OCI-LY3 (cell line): Measurements from ENCODE around the gene PIGL.
"Not testable (repeated sequence)": the region's sequence is repeated elsewhere in the genome, so short reads cannot be mapped to it uniquely, and the experiment has no call there.

ENCODE experiments used
- H2AFZ ChIP-seq: fragments of 200-600, 300-600 bp; shearing (Covaris generic); 2 replicates; pipeline ENCODE4 v1.6.0; 2014; ENCODE audit warnings: antibody characterized with exemption, low read depth, low read length
- H3K27ac ChIP-seq: fragments of 200-600, 300-600 bp; sonication (generic); 2 replicates; pipeline ENCODE4 v1.5.1; 2014; ENCODE audit warnings: mild to moderate bottlenecking, low read length, moderate library complexity, mixed read lengths
- H3K27me3 ChIP-seq: fragments of 200-600, 300-600 bp; sonication (generic); 2 replicates; pipeline ENCODE4 v1.6.1; 2014; ENCODE audit warnings: low read depth, low read length, mixed read lengths
- H3K36me3 ChIP-seq: fragments of 200-600, 300-600 bp; sonication (generic); replicated peaks from 2 replicates; pipeline ENCODE3; 2014; ENCODE audit warnings: low read depth, low read length, mixed read lengths
- H3K4me1 ChIP-seq: fragments of 300-600, 200-600 bp; sonication (generic); 2 replicates; pipeline ENCODE4 v1.6.1; 2014; ENCODE audit warnings: low read length, mixed read lengths
- H3K4me2 ChIP-seq: fragments of 200-600, 300-600 bp; sonication (generic); 2 replicates; pipeline ENCODE4 v1.6.1; 2014; ENCODE audit warnings: low read length, mixed read lengths
- H3K4me3 ChIP-seq: fragments of 300-600, 200-600 bp; sonication (generic); 2 replicates; pipeline ENCODE4 v1.5.1; 2014; ENCODE audit warnings: antibody characterized with exemption, mild to moderate bottlenecking, low read length, moderate library complexity
- H3K79me2 ChIP-seq: fragments of 300-600, 200-600 bp; shearing (Covaris generic); 2 replicates; pipeline ENCODE4 v1.6.1; 2014; ENCODE audit warnings: mild to moderate bottlenecking, low read length, mixed read lengths
- H3K9ac ChIP-seq: fragments of 300-600, 200-600 bp; shearing (Covaris generic); 2 replicates; pipeline ENCODE4 v1.6.0; 2014; ENCODE audit warnings: mild to moderate bottlenecking, low read length, moderate library complexity
- H3K9me3 ChIP-seq: fragments of 200-600, 300-600 bp; shearing (Covaris generic); 2 replicates; pipeline ENCODE4 v1.6.1; 2014; ENCODE audit warnings: low read length, mixed read lengths; ENCODE audit not compliant: insufficient read depth
- H4K20me1 ChIP-seq: fragments of 200-600, 300-600 bp; sonication (generic); 2 replicates; pipeline ENCODE4 v1.6.1; 2016; ENCODE audit warnings: low read length, mixed read lengths; ENCODE audit not compliant: insufficient read depth
- EZH2phosphoT487 ChIP-seq: fragments of 200-600 bp; shearing (Covaris generic); IDR thresholded peaks from 2 replicates; pipeline ENCODE4 v1.6.1; 2018; ENCODE audit warnings: antibody characterized with exemption, mixed run types, low read depth
- TF ChIP-seq, protein P1 (sequence below): fragments of 200-600, 300-600 bp; sonication (generic); IDR thresholded peaks from 2 replicates; pipeline ENCODE4 v1.5.1; 2014; ENCODE audit warnings: antibody characterized with exemption, low read length, low read depth

Gene PIGL

DNA sequence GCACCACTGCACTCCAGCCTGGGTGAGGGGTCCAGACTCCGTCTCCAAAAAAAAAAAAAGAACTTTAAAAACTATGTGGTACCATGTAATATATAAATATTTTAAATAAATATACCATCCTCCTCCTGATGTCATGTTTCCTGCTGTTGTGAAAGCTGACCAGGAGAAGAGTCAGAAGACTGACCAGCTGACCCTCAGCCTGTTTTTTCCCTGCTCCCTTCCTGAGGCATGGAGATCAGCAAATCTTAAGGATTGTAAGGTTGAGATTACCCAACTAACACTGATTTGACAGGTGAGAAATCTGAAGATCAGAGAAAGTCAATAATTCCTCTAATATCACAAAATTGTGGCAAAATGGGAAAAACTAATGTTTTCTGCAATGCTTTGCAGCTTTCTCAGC lies 19.7 kb upstream of the PIGL start:
- Histone ChIP-seq H3K9ac (no peak overlapping the region), H3K79me2 (peaks cover 40% of the 10 kb centered on the region), H3K4me1 (peaks cover 7% of the 10 kb centered on the region; the same call in 1 of the 2 replicates)

GRCh38 chr17:16199093-16199492 lies 17.9 kb upstream of the PIGL start:
- no peaks in the 10 kb centered on the region for H3K27me3 ChIP-seq
- no peak for TF ChIP-seq EZH2phosphoT487
- TF ChIP-seq, protein P1, sequence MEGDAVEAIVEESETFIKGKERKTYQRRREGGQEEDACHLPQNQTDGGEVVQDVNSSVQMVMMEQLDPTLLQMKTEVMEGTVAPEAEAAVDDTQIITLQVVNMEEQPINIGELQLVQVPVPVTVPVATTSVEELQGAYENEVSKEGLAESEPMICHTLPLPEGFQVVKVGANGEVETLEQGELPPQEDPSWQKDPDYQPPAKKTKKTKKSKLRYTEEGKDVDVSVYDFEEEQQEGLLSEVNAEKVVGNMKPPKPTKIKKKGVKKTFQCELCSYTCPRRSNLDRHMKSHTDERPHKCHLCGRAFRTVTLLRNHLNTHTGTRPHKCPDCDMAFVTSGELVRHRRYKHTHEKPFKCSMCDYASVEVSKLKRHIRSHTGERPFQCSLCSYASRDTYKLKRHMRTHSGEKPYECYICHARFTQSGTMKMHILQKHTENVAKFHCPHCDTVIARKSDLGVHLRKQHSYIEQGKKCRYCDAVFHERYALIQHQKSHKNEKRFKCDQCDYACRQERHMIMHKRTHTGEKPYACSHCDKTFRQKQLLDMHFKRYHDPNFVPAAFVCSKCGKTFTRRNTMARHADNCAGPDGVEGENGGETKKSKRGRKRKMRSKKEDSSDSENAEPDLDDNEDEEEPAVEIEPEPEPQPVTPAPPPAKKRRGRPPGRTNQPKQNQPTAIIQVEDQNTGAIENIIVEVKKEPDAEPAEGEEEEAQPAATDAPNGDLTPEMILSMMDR = no peak
- no peak overlapping the region for H3K9ac ChIP-seq
- H3K9me3 ChIP-seq = no peaks in the 10 kb centered on the region
- H3K4me1 ChIP-seq = peaks cover 7% of the 10 kb centered on the region; the same call in 1 of the 2 replicates
- no peak overlapping the region for H2AFZ ChIP-seq
- H3K36me3 ChIP-seq = no peaks in the 10 kb centered on the region
- peak overlapping the region; percentile 20; the same call in 1 of the 2 replicates for H3K4me2 ChIP-seq
- H3K27ac ChIP-seq = no peak overlapping the region
- H4K20me1 ChIP-seq = peaks cover 12% of the 10 kb centered on the region
- H3K79me2 ChIP-seq = peaks cover 57% of the 10 kb centered on the region
- H3K4me3 ChIP-seq = no peak overlapping the region

More for the DNA sequence above, 19.7 kb upstream of the PIGL start:
- H2AFZ ChIP-seq = no peak overlapping the region
- no peak for TF ChIP-seq EZH2phosphoT487
- TF ChIP-seq, protein P1 = no peak
- no peaks in the 10 kb centered on the region for H3K9me3 ChIP-seq
- H3K27ac ChIP-seq = no peak overlapping the region
- H3K4me3 ChIP-seq = no peak overlapping the region
- H4K20me1 ChIP-seq = peaks cover 12% of the 10 kb centered on the region
- H3K4me2 ChIP-seq = no peak overlapping the region
- H3K36me3 ChIP-seq = no peaks in the 10 kb centered on the region
- no peaks in the 10 kb centered on the region for H3K27me3 ChIP-seq

- H3K9me3 ChIP-seq, H3K4me3 ChIP-seq, H3K27ac ChIP-seq, H3K9ac ChIP-seq, H3K4me2 ChIP-seq, H3K4me1 ChIP-seq, H2AFZ ChIP-seq, H3K36me3 ChIP-seq, H3K27me3 ChIP-seq: not testable (repeated sequence)
- H3K79me2 ChIP-seq = peaks cover 75% of the 10 kb centered on the region
- H4K20me1 ChIP-seq = peaks cover 12% of the 10 kb centered on the region
Observed at GRCh38 chr17:16201693-16202131, 15.3 kb upstream of the PIGL start.

DNA sequence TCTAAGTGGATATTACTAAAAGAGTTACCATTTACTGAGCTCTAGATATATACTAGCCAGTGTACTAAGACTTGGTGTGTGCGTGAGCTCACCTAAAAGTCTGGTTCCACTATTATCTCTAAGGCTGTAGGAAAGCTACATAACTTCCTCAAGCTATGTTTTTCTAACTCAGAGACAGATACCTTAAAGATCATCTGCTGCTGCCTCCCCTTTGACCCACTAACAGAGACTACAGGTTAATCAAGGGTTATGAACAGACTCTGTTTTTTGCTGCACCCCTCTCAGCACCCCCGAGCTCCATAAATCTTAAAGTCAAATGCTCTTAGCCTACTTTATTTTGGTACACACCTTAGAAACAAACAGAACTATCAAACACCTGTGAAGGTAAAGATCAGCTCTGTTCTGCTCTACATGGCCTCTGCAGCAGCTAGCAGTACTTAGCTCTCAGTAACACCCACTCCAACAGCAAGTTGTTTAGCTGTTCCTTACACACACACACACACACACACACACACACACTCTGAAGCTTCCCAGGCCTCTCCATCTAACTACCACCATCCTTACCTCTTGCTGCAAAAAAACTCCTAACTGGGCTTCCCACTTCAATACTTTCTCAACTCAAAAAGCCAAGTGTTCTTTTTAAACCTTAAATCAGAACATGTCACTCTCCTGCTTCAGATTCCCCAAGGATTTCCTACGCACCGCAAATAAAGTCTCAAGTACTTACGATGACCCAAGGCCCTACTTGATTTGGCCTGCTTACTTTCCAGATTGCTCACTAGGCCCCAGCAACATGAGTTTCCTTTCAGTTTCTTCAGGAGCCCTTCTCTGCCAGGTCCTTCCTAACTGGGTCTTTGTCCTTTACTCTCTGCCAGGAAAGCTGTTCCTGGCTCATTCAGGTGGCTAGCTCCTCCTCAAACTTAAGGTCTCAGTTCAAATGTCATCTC lies 14.2 kb upstream of the PIGL start:
- not testable (repeated sequence) for H3K4me3 ChIP-seq, H2AFZ ChIP-seq, H3K36me3 ChIP-seq, H3K27ac ChIP-seq, H3K27me3 ChIP-seq, H3K9ac ChIP-seq, H3K9me3 ChIP-seq, H3K4me1 ChIP-seq, H3K4me2 ChIP-seq
- peaks cover 80% of the 10 kb centered on the region for H3K79me2 ChIP-seq
- peaks cover 12% of the 10 kb centered on the region for H4K20me1 ChIP-seq

DNA sequence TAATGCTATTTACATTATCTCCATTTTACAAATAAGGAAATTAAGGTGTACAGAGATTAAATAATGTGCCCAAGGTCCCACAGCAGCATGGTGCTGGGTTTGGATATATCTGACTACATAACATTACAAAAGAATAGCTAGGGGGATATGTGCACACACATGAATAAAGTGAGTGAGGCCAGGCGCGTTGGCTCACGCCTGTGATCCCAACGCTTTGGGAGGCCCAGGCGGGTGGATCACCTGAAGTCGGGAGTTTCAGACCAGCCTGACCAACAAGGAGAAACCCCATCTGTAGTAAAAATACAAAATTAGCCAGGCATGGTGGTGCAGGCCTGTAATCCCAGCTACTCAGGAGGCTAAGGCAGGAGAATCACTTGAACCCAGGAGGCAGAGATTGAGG lies 12.2 kb upstream of the PIGL start:
- H3K9ac ChIP-seq, H3K4me1 ChIP-seq, H2AFZ ChIP-seq, H3K4me3 ChIP-seq, H3K36me3 ChIP-seq, H3K9me3 ChIP-seq, H4K20me1 ChIP-seq, H3K27ac ChIP-seq, H3K27me3 ChIP-seq, H3K4me2 ChIP-seq: not testable (repeated sequence)
- H3K79me2 ChIP-seq = peaks cover 83% of the 10 kb centered on the region
